ENCODE measurements around the gene KIF1A.

KIF1A gene

GRCh38 chr2:240741091-240741490 is 78.9 kb downstream of the KIF1A start:
- no peak for TF ChIP-seq CTCF (IDR thresholded peaks at IDR 0.05)
- DNase-seq (ENCODE audit: low spot score): no peak

GRCh38 chr2:240739797-240740196 is 80.2 kb downstream of the KIF1A start:
- no peak for TF ChIP-seq CTCF (IDR thresholded peaks at IDR 0.05)
- no peak overlapping the region for H3K27ac ChIP-seq
- H3K4me3 ChIP-seq: no peak overlapping the region
- no peak for DNase-seq (ENCODE audit: low spot score)

More at GRCh38 chr2:240741091-240741490, 78.9 kb downstream of the KIF1A start:
- H3K27ac ChIP-seq: no peak overlapping the region
- no peak overlapping the region for H3K4me3 ChIP-seq

- no peak overlapping the region for H3K27ac ChIP-seq
- no peak for DNase-seq (ENCODE audit: low spot score)
- no peak overlapping the region for H3K4me3 ChIP-seq
- no peak for TF ChIP-seq CTCF (IDR thresholded peaks at IDR 0.05)
Observed at GRCh38 chr2:240737958-240738357, 82.1 kb downstream of the KIF1A start.

GRCh38 chr2:240737512-240737911 is 82.5 kb downstream of the KIF1A start:
- no peak for DNase-seq (ENCODE audit: low spot score)
- no peak for TF ChIP-seq CTCF (IDR thresholded peaks at IDR 0.05)
- Histone ChIP-seq H3K4me3 (no peak overlapping the region), H3K27ac (no peak overlapping the region)

- Histone ChIP-seq H3K4me3 (no peak overlapping the region), H3K27ac (no peak overlapping the region)
- no peak for TF ChIP-seq CTCF (IDR thresholded peaks at IDR 0.05)
- DNase-seq (ENCODE audit: low spot score): no peak
Observed at GRCh38 chr2:240736281-240737250, 83.5 kb downstream of the KIF1A start.

GRCh38 chr2:240735476-240735875 is 84.5 kb downstream of the KIF1A start:
- TF ChIP-seq CTCF (IDR thresholded peaks at IDR 0.05): no peak
- H3K4me3 ChIP-seq: no peak overlapping the region
- DNase-seq (ENCODE audit: low spot score): no peak
- no peak overlapping the region for H3K27ac ChIP-seq

GRCh38 chr2:240734756-240735155 is 85.3 kb downstream of the KIF1A start:
- no peak for TF ChIP-seq CTCF (IDR thresholded peaks at IDR 0.05)
- H3K4me3 ChIP-seq: no peak overlapping the region
- DNase-seq (ENCODE audit: low spot score): no peak

More at GRCh38 chr2:240734756-240735155, 85.3 kb downstream of the KIF1A start:
- no peak overlapping the region for H3K27ac ChIP-seq

Data from coronary artery (tissue), 2 donors.